Activated CD4-positive, CD25-positive, alpha-beta regulatory T cell treated with anti-CD3 and anti-CD28 coated beads, Interleukin-2, amount 50 U/mL, for 16 hours (primary cell): ENCODE data around the gene PCED1B.

Source experiments
- DNase-seq: peaks from one replicate; pipeline ENCODE4 v3.0.0-alpha.2; 2020; ENCODE audit warnings: low read depth, low spot score

The PCED1B gene

DNA sequence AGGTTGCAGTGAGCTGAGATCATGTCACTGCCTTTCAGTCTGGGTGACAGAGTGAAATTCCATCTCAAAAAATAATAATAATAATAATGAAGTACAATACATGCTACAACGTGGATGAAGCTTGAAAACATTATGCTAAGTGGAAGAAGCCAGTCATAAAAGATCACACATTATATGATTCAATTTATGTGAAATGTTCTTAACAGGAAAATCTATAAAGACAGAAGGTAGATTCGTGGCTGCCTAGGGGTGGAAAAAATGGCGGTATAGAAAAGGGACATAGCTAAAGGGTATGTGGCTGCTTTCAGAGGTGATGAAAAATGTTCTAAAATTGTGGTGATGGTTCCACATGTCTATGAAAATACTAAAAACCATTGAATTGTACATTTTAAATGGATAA lies 41.3 kb downstream of the PCED1B start:
- DNase-seq = no peak

DNA sequence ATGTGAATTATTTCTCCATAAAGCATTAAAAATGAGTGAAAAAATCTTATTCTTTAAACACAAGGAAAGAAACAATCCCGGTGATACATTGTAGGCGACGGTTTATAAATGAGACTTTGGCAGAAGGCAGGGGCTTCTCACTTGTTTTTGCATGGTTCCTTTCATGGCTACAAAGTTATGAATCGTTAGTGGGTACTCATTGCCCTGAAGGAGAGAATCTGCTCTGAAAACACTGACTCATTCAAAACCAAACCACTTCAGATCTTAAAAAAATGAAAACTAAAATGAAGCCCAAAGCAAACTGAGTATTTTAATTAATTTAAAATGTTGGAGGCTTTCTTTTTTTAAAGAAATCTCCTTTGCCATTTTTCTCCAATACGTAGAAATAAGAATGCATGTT lies 41.7 kb downstream of the PCED1B start:
- no peak for DNase-seq

DNA sequence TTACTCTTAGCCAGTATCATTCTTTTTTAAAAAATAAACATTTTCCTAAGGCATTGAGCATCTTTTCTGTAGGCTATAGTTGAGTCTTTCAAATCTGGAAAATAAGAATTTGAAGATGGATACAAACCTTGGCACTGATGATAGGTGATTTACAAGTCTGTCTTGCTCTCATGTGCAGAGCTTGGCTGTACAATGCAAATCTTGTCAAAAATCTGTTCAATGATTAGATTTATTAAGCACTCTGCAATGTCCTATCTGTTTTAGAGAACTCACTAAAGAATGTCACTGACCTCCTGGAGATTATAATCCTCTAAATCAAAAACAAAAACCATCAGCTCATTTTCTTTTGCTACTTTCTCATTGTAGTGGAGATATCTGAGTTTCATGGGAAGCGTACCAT lies 43.2 kb downstream of the PCED1B start:
- no peak for DNase-seq

DNA sequence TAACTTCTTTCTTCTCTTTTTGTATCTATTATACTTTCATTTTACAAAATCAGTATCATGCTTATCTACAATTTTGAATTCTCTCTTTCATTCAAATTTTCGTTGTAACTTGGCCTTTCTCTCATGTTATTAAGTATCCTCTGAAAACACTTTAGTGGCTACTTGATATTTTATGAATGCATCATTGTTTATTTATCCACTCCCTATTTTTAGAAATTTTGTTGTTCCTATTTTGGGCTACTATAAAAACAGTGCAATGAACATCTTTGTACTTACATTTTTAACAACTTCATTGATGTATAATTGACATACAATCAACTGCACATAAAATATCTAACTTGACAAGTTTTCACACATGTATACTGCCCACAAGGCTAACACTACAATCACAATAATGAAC lies 44.3 kb downstream of the PCED1B start:
- DNase-seq = no peak

DNA sequence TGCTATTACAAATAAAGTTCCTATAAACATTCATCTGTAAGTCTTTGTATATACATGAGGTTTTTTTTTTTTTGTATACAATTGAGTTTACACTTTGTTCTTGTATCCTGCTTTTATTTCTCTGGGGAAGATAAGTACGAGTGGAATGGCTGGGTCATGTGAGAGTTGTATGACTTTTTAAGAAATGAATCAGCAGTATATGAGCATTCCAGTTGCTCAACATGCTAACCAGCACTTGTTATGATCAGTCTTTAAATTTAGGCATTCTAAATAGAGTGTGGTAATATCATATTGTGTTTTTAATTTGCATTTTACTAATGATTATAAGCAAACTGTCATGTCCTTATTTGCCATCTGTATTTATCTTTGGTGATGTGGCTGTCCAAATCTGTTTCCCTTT lies 45.0 kb downstream of the PCED1B start:
- no peak for DNase-seq

DNA sequence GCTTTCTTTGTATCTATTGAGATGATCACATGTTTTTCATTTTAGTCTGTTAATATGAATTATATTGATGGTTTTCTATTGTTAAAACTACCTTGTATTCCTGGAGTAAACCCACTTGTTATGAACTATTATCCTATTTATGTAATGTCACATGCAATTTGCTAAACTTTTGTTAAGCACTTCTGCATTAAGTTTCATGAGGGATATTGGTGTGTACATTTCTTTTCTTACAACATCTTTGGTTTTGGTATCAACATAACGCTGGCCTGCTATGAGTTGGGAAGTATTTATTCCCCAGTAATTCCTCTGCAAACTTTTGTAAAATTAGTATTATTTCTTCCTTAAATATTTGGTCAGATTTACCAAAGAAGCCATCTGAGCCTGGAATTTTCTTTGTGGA lies 46.8 kb downstream of the PCED1B start:
- DNase-seq = no peak

DNA sequence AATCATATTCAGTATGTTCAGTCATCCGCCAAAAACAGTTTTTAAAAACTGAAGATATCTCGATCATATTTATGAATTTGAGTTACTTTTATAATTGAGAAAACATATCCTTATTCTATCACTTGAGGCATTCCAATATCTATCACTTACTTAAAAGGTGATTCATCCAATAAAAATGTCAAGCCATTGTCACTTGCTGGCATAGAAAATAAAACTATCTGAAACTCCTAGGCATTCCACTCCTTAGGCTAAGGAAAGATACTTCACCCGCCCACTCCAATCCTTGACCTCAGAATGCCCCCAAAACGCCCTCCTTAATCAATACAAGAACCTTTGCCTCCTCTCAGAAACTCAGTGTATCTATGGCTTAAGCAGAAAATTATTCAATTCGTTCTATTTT lies 51.6 kb downstream of the PCED1B start:
- DNase-seq = no peak

DNA sequence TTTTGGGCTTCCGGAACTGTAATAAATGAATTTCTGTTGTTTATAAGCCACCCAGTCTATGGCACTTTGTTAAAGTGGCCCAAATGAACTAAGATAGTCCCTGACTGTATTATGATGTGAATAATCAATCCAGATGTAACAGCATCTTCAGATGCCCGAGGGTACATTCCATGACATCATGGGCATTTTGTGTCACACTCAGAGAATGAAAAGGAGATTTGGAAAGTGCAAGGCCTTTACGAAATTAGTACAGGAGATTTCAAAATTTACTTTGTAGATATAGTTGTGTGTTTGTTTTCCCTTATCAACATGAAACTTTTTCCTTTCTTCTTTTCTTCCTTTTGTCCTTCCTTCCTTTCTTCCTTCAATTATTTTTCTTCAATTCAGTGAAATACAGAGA lies 54.6 kb downstream of the PCED1B start:
- no peak for DNase-seq

DNA sequence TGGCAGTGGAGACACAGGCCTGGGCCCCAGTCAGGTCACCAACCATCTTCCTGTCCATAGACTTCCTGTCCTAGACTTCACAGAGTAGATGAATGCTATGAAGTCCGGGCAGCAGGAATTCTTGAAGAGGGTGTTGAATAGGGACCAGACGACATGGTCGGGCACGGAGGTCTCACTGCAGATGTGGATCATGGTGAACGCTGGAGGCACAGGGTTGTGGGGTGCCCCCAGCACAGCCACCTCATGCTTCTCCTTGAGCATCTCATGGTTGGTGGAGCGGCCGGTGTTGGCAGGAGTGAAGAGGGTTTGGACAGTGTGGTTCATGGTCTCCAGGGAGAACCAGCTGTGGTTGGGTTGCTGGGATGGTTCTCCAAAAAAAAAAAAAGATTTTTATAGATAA lies 56.2 kb downstream of the PCED1B start:
- DNase-seq = no peak

DNA sequence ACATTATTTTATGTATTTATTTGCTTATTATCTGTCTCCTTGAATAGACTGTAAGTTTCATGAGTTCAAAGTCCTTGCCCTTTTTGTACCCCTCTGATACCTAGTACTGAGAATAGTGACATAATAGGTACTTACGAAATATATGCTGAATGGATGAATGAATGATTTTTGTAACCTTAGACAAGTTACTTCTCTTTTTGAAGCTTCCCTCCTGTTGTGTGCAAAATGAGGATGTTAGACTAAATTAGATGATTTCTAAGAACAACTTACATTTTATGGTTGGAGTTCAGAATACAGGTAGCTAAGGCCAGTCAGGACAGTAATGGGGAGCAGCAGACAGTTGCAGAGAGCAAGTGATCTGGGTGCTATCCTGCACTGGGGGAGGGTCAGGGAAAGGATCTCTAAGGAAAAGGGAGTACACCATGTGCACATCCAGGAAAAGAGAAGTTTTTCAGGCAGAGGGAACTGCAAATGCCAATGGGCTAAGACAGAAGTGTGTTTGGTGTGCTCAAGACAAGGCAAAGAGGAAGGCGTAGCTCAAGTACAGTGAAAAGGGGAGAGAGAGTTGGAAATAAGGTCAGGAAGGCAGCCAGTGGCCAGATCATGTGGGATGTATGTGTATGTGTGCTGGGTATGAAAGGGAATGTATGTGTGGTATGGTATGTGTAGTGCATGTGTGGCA lies 59.7 kb downstream of the PCED1B start:
- DNase-seq = no peak

DNA sequence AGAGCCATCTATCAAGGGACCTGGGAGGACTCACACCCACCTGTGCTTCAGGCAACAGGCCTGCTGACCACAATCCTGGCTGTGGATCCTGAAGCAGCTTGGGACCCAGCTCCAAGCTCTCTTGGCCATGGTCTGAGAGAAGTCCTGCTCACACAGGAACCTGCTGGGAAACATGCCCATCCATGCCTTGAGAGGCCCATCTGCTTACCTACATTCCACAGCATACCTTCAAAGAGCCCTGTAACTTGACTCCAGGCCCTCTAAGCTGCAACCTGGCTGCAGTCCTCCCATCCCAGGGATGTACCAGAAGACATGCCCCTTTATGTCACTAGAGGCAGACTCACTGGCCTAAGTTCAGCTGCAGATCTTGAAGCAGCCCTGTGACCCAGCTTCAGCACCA lies 62.0 kb downstream of the PCED1B start:
- DNase-seq = no peak

DNA sequence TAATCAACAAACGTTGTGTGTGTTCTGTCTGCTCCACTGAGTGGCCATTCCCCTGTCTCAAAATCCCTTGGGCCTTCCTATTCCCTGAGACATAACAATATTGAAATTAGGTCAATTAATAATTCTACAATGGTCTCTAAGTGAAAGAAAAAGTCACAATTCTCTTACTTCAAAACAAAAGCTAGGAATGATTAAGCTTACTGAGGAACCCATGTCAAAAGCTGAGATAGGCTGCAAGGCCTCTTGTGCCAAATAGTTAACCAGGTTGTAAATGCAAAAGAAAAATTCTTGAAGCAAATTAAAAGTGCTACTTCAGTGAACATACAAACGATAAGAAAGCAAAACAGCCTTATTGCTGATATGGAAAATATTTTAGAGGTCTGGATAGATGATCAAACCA lies 65.3 kb downstream of the PCED1B start:
- DNase-seq = no peak

DNA sequence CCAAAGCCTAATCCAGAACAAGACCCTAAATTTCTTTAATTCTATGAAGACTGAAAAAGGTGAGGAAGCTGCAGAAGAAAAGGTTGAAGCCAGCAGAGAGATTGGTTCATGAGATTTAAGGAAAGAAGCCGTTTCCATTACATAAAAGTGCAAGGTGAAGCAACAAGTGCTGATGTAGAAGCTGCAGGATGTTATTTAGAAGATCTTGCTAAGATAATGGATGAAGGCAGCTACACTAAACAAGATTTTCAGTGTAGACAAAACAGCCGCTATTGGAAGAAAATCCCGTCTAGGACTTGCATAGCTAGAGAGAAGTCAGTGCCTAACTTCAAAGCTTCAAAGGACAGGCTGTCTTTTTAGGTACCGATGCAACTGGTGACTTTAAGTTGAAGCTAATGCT lies 65.8 kb downstream of the PCED1B start:
- no peak for DNase-seq

DNA sequence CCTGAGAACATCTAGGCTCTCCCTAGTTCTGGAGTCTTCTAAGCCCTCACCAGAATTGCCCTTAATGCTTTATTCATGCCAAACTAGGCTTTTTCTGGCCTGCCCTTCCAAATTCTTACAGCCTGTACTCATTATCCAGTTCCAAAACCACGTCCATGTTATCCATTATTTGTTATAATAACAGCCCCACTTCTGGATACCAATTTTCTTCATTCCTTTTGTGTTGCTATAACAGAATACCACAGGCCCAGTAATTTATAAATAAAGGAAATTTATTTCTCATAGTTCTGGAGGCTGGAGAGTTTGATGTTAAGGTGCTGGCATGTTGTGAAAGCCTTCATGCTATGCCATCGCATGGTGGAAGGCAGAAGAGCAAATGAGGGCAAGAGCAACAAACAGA lies 68.3 kb downstream of the PCED1B start:
- DNase-seq = no peak

DNA sequence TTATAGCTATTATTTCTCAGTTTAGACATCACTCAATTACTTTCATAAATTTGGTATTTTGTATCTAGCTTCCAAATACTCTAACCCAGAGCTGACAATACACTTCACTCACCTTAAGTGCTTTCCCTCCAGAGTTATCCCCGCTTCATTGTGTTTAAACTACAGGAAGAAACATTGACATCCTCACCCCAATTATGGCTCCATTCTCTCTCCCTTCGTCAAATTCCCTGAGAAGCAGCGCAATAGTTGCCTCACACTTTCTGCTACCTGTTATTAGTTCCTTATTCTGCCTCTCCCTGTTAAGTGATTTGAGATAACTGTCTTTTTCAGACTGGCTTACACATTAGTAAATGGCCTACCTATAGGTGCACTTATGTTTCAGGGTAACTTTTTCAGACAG lies 69.7 kb downstream of the PCED1B start:
- no peak for DNase-seq

DNA sequence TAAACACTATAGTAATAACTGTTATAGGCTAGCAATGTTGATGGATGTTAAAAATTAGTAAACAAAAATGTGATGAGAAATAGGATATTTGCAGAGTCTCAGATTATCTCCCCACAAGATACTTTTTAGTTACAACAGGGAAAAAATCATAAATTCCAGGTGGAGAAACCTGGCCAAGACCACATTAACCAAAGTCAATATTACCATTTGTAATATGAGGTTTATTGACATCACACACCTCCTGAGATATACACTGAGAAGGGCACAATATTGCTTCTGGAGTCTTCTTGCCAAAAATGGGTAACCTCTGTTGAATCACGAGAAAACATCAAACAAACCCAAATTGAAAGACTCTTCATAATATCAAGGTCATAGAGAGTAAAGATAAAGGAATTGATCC lies 72.7 kb downstream of the PCED1B start:
- DNase-seq = no peak

DNA sequence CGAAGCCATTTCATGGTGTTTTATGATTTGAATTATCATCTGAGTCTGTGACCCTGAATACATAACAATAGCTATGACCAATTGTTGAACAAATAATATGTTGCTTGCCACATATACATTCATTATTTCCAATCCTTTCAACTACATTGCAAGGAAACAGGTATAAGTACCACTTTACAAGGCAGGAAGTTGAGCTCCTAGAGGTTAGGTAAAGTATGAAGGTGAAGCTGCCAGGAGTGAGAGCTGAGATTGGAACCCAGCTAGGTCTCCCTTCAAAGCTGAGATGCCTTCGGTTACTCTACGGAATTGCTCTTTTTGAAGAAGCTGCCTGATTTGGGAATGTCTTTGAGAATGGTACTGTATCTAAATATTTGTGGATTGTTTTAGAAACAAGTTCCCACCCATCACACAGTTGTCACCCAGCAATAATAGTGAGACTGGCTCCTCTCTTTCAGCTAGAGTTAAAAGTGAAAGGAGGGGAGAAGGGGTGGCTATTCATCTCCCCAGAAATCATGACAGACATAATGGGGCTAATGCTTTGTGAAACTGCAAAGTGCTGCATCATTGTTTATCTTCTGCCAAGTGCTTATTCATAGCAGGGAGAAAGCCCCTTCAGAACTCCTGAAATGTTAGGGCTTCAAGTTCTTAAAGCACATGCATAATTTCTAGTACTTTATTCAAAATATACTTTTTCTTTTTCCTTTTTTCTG lies 76.2 kb downstream of the PCED1B start:
- DNase-seq = no peak

DNA sequence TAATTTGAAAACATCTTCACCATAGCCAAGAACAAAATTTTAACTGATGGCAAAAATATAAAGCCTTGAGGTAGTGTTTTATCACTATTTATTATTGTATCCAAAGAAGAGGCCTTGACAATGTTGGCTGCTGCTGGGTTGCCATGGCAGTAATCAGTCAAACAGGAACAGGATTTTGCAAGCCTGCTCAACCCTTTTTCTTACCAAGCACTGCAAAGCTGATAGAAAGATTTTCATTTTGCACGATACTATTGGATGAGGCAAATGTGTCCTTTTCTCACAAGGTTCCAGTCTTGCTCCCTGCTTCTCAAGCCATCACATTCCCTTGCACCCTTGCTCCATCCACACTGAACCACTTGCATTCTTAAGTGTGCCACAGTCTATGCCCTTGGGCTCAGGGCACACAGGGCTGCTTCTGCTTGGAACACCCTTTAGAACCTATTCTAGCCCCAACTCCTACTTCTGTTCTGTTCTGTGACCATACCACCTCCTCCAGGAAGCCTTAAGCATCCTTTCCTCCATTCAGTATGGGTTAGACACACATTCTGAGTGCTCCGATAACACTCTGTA lies 76.8 kb downstream of the PCED1B start:
- no peak for DNase-seq

DNA sequence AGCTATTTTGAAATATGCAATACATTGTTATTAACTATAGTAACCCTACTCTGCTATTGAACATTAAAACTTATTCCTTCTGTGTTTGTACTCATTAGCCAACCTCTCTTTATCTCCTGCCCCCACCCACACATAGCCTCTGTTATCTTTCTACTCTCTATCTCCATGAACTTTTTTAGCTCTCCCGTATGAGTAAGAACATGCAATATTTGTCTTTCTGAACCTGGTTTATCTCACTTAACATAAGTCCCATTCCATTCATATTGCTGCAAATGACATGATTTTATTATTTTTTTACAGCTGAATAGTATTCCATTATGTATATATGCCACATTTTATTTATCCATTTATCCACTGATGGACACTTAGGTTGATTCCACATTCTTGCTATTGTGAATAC lies 79.4 kb downstream of the PCED1B start:
- DNase-seq = no peak

DNA sequence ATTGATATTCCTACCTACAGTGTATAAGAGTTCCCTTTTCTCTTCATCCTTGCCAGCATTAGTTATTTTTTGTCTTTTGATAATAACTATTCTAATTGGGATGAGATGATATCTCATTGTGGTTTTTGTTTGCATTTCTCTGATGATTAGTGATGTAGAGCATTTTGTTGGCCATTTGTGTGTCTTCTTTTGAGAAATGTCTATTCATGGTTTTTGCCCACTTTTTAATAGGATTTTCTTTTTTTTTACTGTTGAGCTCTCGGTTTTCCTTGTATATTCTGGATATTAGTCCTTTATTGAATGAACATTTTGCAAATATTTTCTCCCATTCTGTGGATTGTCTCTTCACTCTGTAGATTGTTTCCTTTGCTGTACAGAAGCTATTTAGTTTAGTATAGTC lies 79.9 kb downstream of the PCED1B start:
- DNase-seq = no peak

DNA sequence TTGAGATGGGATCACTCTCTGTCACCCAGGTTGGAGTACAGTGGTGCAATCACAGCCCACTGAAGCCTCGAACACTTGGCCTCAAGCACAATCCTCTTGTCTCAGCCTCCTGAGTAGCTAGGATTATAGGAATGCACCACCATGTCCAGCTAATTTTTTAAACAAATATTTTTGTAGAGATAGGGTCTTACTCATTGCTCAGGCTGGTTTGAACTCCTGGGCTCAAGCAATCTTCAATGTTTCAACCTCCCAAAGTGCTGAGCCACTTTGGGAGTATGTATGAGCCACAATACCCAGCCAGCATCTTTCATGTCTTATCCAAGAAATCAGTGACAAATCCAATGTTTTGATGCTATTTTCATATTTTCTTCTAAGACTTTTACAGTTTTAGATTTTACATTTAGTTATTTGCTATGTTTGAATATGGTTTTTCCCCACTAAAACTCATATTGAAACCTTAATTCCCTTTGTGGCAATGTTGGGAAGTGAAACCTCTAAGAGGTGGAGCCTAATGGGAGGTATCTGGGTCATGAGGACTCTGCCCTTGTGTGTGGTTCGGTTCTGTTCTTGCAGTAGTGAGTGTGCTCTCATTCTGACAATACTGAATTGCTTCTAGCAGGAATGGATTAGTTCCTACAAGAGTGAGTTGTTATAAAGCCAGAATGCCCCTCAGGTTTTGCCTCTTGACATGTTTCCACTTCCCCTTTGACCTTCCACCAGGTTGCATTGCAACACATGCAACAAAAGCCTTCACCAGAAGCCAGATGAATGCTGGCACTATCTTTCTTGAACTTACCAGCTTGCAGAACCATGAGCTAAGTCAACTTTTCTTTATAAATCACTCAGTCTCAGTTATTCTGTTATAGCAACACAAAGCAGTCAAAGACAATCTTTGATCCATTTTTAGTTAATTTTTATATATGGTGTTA lies 81.2 kb downstream of the PCED1B start:
- DNase-seq = no peak

DNA sequence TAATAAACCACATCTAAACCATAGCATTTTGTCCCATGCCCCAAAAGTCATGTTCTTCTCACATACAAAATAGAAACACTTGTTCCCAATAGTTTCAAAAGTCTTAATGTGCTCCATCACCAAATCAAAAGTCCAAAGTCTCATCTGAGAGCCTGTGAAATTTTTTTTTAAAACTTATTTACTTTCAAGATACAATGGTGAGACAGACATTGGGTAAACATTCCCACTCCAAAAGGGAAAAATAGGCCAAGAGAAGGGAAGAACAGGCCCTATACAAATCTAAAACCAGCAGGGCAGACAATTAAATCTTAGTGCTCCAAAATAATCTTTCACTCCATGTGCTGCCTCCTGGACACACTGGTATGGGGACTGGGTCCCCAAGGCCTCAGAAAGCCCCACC lies 84.7 kb downstream of the PCED1B start:
- DNase-seq = no peak
